Inflammatory macrophage treated with lipopolysaccharide for 4 hours (primary cell): ENCODE measurements around the gene MED22.
"Not testable (repeated sequence)": the region's sequence is repeated elsewhere in the genome, so short reads cannot be mapped to it uniquely, and the experiment has no call there.

Source experiments
- DNase-seq: peaks from one replicate; pipeline ENCODE4 v3.0.0-alpha.2; 2020

Gene MED22

GRCh38 chr9:133304477-133305377 lies 43.2 kb downstream of the MED22 start:
- no peak for DNase-seq

- no peak for DNase-seq
Measured at GRCh38 chr9:133304158-133304470, 43.8 kb downstream of the MED22 start.

- DNase-seq = no peak
Measured at GRCh38 chr9:133303266-133304157, 44.4 kb downstream of the MED22 start.

GRCh38 chr9:133301253-133302230 lies 46.4 kb downstream of the MED22 start:
- no peak for DNase-seq

GRCh38 chr9:133299996-133300395 lies 47.9 kb downstream of the MED22 start:
- not testable (repeated sequence) for DNase-seq

- DNase-seq = no peak
Measured at GRCh38 chr9:133294257-133294656, 53.7 kb downstream of the MED22 start.

- no peak for DNase-seq
Measured at GRCh38 chr9:133290751-133291302, 57.1 kb downstream of the MED22 start.
